Endometrial microvascular endothelial cells (primary cell): ENCODE results near the gene LILRB2. TPM values are rescaled to one million over a fixed set of nuclear protein-coding genes. Genes with fewer than 3 reads are reported as not detected.
"Not testable (repeated sequence)": the region's sequence is repeated elsewhere in the genome, so short reads cannot be mapped to it uniquely, and the experiment has no call there.

Experiments
- in situ Hi-C: cut with HindIII; loops from 2 replicates; pipeline ENCODE4 v1.10.0; 2017; ENCODE audit warnings: low sequenced_read_pairs, low pct_unique_long_range_greater_than_20kb; ENCODE audit errors: inconsistent ontology term
- total RNA-seq: library from RNA; depleted of rRNA; stranded (reverse); fragments of >200 nt; gene quantifications from one replicate; pipeline ENCODE4 v1.2.3, GENCODE V29; 2015; ENCODE audit errors: inconsistent ontology term

The LILRB2 gene
- total RNA-seq, 1 donor from 2014 or later = not detected

DNA sequence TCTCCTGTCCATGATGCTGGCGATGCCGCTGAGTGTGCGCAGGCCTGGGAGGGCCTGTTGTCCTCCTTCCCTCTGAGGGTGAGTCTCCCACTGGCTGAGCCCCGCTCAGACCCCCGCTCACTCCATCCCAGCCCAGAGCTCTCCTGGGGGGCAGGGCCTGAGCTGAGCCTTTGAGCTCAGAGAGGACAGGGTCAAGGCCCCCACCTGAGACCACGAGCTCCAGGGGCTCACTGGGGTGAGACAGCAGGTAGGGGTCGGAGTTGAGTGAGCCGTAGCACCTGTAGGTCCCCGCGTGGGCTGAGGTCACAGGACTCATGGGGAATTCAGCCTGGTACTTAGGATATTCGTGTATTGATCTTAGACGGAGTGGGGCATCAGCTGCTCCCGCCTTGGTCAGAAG is 2.9 kb downstream of the LILRB2 start:
- in situ Hi-C loops = not testable (repeated sequence)

DNA sequence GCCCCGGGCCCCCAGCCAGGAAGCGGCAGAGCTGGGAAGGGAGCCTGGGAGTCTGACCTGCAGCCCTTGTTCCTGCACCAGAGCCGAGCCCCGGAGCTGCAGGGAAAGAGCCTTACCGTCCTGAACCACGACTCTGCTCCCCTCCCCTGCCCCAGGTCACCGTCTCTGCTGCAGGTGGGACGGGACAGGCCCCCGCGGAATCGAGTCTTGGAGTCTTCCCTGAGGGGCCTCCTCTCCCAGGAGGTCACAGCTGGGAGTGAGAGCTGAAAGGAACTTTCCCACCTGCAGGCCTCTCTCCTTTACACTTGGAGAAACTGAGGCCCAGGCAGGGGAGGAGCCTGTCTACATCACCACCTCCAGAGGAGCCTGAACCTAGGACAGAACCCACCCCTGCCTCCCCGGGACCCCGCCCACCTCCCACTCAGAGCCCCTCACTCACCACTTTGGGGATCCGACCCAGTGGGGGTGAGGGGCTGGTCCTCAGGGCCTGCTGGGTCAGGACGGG is 3.7 kb downstream of the LILRB2 start:
- in situ Hi-C loops = not testable (repeated sequence)

DNA sequence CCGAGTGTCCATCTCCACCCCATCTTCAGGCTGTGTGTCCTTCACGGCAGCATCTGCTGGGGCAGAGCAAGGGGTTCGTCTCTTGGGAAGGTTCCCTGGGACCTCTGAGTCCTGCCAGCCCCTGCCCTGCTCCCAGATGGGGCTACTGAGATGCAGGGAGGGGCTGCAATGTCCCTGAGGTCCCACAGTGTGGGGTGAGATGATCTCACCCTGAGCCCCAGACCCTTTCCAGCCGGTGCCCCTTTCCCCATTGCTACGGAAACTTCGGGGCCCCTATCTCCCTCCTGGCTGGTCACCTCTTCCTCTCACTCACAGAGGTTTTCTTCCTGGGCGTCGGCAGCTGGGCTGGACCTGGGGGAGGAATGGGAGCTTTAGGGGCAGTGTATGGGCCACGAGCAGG is 5.0 kb downstream of the LILRB2 start:
- in situ Hi-C loops = no loop called here

DNA sequence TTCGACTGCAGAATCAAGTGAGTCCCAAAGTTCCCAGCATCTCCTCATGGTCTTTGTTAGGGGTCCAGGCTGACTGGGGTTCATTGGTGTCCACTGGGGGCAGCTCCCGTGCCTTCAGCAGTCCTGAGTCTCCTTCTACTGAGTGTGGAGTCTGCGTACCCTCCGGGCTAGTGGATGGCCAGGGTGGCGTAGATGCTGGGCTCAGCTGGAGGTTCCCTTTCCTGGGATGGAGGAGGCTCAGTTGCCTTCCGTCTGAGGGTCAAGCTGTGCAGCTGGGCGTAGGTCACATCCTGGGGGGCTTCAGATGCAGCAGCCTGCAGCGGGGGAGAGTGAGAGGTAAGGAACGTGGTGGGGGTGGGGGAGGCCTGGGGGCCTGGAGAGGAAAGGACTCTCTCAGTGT is 6.4 kb downstream of the LILRB2 start:
- in situ Hi-C loops = not testable (repeated sequence)

DNA sequence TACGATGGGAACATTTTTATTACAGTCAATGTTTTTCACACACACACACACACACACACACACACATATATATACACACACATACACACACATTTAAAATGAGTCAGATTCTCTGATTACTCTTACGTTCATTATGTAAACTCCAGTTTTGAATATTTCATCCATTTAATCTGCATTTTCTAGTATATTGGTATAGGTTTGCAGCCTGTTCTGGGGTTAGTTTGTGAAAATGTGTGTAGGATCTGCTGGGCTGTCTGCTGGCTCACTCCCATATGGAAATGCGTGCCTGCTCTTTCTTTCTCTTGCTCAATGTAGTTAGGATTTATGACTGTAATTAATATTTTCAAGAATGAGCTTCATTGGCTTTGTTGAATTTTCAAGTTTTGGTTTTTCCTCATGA is 7.1 kb downstream of the LILRB2 start:
- in situ Hi-C loops = no loop called here

DNA sequence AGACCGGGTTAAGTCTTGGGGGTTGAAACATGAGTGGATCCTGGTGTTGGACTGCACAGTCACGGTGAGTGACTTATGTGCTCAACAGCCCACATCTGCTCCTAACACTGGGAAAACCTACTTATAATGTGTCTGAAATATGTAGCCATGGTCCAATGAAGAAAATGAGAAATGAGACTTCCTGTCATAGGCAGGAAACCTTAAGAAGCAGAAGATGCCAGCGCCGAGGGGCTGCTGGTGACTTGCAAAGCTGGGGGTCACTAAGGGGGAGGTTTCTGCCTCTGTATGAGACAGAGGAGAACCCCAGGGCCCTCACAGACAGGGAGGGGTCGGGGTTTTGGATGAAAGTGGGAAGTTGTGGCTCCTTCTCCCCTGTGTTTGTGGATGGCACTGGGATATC is 8.7 kb downstream of the LILRB2 start:
- in situ Hi-C loops = not testable (repeated sequence)

DNA sequence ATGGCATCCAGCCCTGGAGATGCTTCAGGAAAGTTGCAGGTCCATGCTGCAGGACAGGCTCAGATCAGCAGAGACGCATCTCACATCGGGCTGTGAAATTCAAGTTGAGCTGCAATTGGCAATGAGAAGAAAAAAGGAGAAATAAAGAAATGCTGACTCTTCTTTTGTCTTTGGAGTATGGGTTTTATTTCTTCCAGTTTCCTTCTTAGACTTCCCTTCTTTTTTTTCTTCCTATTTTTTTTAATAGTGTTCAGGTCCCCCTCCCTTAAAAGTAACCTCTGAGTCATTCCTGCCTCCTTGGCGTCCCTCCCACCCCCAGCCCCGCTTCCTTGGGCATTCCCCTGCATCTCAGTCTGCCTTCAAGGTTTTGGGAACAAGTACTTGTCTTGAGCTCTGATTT is 9.3 kb downstream of the LILRB2 start:
- in situ Hi-C loops = not testable (repeated sequence)

DNA sequence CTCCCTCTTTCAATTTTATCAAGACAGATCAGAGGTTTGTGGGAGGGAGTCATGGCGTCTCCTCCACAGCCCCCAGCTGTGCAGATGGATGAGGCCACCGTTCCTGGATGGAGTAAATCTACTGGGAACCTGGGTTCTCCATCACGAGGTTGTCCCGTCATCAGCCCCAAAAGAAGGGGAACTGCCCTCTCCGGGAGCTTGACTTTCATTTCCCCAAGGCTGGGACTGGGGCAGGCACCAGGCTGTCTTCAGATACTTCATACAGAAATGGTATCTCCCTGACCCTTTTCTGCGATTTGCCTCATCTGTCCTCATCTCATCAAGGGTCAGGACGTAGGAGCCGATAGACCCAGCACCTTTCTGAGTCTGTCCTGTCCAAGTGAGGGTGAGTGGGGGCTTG is 9.8 kb downstream of the LILRB2 start:
- in situ Hi-C loops = no loop called here

DNA sequence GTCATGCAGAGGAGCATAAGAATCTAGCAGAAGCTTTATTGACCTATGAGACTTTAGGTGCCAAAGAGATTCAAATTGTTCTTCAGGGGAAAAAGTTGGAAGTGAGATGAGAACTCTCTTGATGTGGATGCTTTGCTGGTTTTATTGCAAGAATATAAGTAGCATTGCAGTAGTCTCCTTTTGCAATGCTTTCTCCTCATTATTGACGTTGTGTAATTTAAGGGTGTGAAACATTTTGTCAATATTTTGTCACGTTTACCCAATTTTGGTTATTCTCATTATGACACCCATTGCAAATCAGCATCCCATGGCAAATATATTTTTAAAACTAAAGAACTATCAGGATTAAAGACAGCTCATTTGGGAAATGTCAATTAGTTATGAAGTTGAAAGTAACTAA is 12.0 kb downstream of the LILRB2 start:
- in situ Hi-C loops = no loop called here

DNA sequence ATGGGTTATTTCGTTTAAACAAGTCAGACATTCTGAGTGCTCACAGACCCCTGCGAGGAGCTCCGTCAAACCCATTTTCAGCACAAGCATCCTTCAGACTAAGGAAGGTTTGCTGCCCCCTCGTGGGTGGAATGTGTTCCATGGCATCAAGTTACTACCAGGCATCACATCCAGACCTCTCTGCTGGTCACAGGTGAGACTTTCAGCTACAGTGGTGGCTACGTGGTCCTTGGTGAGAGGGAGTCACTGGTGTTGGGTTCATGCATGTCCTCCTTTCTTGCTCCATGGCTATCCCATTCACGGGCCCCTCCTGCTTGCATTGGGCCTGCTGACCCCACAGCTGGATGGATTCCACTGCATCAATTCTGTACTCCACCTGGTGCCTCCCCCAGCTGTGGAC is 14.8 kb downstream of the LILRB2 start:
- in situ Hi-C loops = no loop called here

DNA sequence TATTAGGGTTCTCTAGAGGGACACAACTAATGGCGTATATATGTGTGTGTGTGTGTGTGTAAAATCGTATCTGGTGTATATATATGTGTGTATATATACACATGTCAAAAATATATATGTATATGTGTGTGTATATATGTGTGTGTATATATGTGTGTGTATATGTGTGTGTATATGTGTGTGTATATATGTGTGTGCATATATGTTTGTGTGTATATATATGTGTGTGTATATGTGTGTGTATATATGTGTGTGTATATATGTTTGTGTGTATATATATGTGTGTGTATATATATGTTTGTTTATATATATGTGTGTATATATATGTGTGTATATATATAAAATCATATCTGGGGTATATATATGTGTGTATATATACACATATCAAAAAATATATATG is 18.4 kb downstream of the LILRB2 start:
- in situ Hi-C loops = no loop called here

DNA sequence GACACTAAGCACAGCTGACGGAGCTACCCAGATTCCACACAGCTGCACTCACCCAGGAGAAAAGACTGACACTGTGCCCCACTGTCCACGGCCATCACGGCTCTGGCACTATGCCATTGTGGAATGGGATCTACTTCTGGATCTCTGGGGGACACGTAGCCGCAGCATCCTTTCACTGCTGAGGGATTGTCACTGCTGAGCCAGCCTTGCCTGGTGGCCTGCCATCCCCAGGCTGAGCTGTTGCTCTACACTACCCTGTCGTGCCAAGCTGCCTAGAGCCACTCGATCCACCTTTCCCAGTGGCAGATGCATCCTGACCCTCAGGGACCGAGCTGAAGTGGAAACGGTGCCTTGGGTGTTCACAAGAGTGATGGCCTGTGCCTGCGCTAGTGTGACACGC is 18.8 kb downstream of the LILRB2 start:
- in situ Hi-C loops = no loop called here

DNA sequence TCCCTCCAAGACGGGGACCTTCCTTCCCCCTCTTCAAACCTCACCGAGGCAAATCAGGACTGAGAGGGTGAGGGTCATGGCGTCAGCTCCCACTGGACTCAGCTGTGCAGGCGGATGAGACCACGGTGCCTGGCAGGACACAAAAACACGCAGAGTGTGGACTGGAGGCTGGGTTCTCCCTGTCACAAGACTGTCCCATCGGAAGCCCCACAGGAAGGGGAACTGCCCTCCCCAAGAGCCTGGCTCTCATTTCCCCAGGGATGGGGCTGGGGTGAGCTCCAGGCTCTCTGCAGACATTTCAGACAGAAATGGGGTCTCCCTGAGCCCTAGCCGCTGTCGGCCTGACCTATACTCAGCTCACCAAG is 23.8 kb downstream of the LILRB2 start, which contains the start of gene LILRB5:
Gene LILRB5, minus strand, starts transcription at position 158 of the 365 bp plus-strand sequence. Its CDS starts 80 bp downstream, at position 78.
- in situ Hi-C loops = no loop called here

DNA sequence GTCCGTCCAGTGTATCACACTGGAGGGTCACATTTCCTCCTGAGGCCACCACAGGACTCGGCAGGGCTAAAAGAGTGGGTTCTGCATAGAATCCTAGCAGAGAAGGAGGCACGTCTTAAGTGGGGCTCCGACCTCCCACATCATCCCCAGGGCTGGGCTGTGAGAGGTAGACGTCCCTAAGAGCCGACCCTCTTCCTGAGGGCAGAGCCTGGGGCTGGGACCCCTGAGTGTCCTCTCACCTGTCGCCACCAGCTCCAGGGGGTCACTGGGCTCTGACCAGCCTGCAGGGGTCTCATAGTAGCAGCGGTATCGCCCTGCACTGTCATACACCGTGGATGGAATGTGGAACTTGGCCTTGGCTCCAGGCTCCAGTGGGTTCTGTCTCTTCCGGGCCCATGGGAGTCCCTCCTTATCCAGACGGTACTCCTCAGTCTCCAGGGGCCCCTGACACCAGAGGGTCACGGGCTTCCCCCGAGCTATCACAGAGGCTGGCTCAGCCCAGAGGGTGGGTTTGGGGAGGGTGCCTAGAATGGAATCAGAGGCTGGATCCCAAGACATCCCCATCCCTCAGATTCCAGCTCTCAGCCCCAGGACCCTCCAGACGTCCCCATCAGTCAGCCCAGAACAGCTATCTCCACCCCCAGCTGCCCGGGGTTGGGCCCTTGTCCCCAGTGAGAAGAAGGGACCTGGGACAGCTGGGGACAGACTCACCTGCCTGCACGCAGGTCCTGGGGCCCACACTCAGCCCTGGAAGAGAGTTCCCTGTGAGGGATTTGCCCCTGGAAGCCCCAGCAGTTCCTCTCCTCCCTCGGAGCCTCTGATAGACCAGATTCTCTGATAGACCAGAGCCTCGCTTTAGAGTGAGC is 24.4 kb downstream of the LILRB2 start:
- in situ Hi-C loops = no loop called here

DNA sequence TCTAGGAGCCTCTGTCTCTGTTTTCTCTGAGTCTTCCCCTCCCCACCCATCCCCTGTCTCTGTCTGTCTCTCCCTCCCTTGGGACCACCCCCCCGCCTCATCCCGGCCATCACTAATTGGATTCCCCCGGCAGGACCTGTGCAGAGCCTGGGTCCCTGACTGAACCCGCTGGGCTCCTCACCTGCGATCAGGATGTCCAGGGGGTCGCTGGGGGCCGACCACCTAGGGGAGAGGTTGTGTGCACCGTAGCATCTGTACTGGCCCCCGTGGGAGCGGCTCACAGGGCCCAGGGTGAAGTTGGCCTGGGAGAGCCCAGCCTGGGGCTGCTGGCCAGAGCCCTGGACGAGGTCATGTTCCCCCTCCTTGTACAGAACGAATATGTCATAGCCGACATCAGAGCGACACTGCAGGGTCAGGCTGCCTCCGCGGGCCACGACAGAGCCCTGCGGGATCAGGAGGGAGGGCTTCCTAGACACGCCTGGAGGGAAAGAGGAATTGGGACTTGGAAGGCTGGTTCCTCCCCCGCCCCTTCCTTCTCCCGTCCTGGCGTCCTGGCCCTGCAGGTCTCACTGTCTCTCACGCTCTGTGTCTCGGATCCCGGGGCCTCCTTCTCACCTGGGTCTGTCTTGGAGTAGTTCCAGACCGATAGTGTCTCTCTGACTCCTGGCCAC is 25.7 kb downstream of the LILRB2 start:
- in situ Hi-C loops = no loop called here

DNA sequence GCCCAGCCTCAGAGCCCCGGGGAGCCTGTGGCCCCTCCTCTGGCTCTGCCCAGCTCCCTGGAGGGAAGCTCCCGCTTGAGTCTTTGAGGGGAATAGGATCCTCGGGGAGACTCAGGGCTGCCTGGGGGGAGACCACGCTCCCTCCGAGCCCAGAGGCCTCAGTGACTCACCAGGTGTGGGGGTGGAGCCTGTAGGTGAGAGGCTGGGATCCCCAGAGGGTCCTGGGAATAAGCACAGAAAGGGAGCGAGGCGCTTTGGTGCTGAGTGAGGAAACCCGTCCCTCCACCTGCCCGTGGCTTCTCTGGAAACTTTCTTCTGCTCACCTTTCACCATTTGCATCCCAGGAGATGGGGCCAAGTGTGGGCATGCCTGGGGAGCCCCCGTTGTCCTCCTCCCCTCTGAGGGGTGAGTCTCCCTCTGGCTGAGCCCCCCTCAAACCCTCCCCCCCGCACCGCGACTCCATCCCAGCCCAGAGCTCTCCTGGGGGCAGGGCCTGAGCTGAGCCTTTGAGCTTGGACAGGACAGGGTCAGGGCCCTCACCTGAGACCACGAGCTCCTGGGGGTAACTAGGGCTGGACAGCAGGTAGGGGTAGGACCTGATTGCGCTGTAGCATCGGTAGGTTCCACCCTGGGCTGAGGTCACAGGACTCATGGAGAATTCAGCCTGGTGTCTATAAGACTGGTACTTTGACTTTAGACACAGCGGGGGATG is 26.6 kb downstream of the LILRB2 start:
- in situ Hi-C loops = no loop called here

DNA sequence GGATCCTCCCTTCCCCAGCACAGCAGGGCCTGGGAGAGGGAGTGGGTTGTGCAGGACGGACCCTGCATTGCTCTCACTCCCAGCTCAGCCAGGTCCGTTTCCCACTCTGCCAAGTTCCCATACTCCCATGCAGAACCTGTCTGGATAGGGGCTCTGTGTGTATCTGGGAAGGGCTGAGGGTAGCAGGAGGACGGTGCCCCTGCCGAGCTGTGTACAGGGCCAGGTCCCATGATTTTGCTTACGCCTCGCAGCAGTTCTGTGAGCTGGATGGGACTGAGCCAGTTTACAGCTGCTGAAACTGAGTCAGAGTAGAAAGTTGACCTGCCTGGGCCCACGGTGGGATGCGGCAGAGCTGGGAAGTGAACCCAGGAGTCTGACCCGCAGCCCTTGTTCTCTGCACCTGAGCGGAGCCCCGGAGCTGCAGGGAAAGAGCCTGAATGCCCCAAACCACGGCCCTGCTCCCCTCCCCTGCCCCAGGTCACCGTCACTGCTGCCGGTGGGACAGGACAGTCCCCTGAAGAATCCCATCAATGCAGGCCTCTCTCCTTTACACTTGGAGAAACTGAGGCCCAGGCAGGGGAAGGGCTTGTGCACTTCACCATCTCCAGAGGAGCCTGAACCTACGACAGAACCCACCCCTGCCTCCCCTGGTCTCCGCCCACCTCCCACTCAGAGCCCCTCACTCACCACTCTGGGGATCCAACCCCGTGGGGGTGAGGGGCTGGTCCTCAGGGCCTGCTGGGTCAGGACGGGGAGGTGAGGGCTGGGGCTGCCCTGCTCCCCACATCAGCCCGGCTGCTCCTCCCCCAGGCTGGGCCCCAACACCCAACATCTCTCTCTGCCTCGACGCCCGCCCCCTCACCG is 27.3 kb downstream of the LILRB2 start:
- in situ Hi-C loops = no loop called here

DNA sequence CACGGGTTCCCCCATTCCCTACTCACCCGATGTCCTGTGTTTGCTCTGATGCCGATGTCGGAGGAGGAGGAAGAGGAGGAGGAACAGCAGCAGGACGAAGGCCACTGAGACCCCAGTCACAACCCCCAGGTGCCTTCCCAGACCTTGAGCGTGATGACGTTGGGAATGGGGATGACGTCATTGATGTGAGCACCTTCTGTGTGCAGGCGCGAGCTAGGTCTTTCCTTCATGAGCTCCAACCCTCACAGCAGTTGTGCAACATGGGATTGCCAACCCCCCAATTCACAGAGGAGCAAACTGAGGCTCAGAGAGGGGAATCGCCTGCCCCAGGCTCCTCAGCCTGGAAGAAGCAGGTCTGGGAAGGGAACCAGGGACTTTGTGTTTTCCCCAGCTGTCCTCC is 28.1 kb downstream of the LILRB2 start:
- in situ Hi-C loops = no loop called here

DNA sequence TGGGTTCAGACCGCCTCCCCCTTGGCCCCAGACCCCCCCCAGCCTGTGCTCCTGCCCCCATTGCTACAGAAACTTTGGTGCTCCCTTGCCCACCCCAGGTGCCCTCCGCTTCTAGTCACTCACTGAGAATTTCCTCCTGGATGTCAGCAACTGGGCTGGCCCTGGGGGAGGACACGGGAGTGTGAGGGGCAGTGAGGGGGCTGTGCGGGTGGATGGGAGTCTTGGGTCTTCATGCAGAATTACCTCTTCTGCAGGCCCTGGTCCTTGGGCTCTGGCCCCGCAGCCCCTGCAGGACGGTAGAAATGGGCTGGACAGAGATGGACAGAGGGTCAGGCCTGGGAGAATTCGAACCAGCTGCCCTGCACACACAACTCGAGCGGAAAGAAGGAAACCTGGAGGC is 28.7 kb downstream of the LILRB2 start:
- in situ Hi-C loops = no loop called here
